Mesothelial cell of epicardium (in vitro differentiated cells): Measurements from ENCODE around the gene B4GALT1. TPM values are rescaled to one million over a fixed set of nuclear protein-coding genes. Genes with fewer than 3 reads are reported as not detected.

ENCODE experiments used
- DNase-seq, 2 experiments: peaks; one replicate each; pipeline ENCODE4 v3.0.0; 2021; ENCODE audit warnings: low spot score in 2 of 2; ENCODE audit not compliant: unreplicated experiment in 2 of 2
- H3K27ac Mint-ChIP-seq: 2 replicates; pipeline ENCODE4 v1.8.0; 2021; ENCODE audit warnings: mixed read lengths
- H3K27me3 Mint-ChIP-seq: 2 replicates; pipeline ENCODE4 v1.8.0; 2021; ENCODE audit warnings: low read depth, mixed read lengths
- H3K36me3 Mint-ChIP-seq: 2 replicates; pipeline ENCODE4 v1.8.0; 2021; ENCODE audit warnings: mixed read lengths
- H3K4me1 Mint-ChIP-seq: 2 replicates; pipeline ENCODE4 v1.8.0; 2021; ENCODE audit warnings: mixed read lengths
- H3K4me3 Mint-ChIP-seq: 2 replicates; pipeline ENCODE4 v1.8.0; 2021; ENCODE audit warnings: mild to moderate bottlenecking, moderate library complexity, mixed read lengths
- H3K9me3 Mint-ChIP-seq: 2 replicates; pipeline ENCODE4 v1.8.0; 2021; ENCODE audit warnings: mixed read lengths
- CTCF ChIP-seq: fragments of 200-600 bp; sonication (generic); IDR thresholded peaks from one replicate; pipeline ENCODE4 v1.5.0; 2021; ENCODE audit warnings: antibody characterized with exemption; ENCODE audit not compliant: unreplicated experiment
- total RNA-seq: library from RNA; stranded (reverse); gene quantifications from 3 replicates; pipeline ENCODE4 v1.2.1, GENCODE V29; 2021

B4GALT1 gene
- total RNA-seq, 1 donor from 2014 or later: 78.3 TPM

- no peaks in the 10 kb centered on the region for H3K27me3 Mint-ChIP-seq
- peaks cover 12% of the 10 kb centered on the region for H3K4me1 Mint-ChIP-seq
- no peak overlapping the region for H3K4me3 Mint-ChIP-seq
- no peaks in the 10 kb centered on the region for H3K9me3 Mint-ChIP-seq
- H3K36me3 Mint-ChIP-seq: peaks cover 29% of the 10 kb centered on the region
- no peak for DNase-seq
- TF ChIP-seq CTCF: no peak
- H3K27ac Mint-ChIP-seq: peak overlapping the region; percentile 14
Measured at GRCh38 chr9:33124751-33125381, 42.3 kb downstream of the B4GALT1 start.

DNA sequence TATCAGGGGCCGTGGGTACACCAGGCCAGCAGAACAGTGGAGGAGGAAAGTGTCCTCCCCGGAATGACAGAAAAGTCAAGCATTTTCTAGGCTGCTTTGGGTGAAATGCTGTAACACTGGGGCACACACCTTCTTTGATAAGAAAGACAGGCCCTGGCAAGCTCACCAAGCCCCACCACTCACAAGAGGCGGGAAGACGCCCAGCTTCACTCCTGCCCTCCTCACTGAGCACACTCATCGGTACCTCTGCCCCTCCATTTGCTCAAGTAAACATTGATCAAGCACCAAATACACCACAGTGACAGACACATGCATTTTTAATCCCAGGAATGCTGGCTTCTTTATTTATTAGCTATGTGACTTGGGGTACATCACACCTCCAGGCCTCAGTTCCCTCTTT, 43.1 kb downstream of the B4GALT1 start:
- Mint-ChIP-seq H3K9me3 (no peaks in the 10 kb centered on the region), H3K27me3 (no peaks in the 10 kb centered on the region), H3K4me3 (no peak overlapping the region), H3K27ac (no peak overlapping the region), H3K4me1 (peaks cover 9% of the 10 kb centered on the region), H3K36me3 (peaks cover 28% of the 10 kb centered on the region)
- DNase-seq: no peak
- TF ChIP-seq CTCF: no peak

- Mint-ChIP-seq H3K36me3 (peaks cover 29% of the 10 kb centered on the region), H3K4me3 (no peak overlapping the region), H3K9me3 (no peaks in the 10 kb centered on the region), H3K4me1 (peaks cover 9% of the 10 kb centered on the region), H3K27ac (no peak overlapping the region), H3K27me3 (no peaks in the 10 kb centered on the region)
- no peak for DNase-seq
- no peak for TF ChIP-seq CTCF
Measured at GRCh38 chr9:33123407-33124031, 43.6 kb downstream of the B4GALT1 start.

GRCh38 chr9:33120620-33121019, 46.5 kb downstream of the B4GALT1 start:
- Mint-ChIP-seq H3K4me1 (peaks cover 11% of the 10 kb centered on the region), H3K36me3 (peaks cover 20% of the 10 kb centered on the region), H3K4me3 (no peak overlapping the region), H3K27ac (peak overlapping the region; percentile 32), H3K27me3 (no peaks in the 10 kb centered on the region), H3K9me3 (no peaks in the 10 kb centered on the region)
- no peak for DNase-seq
- TF ChIP-seq CTCF: no peak

DNA sequence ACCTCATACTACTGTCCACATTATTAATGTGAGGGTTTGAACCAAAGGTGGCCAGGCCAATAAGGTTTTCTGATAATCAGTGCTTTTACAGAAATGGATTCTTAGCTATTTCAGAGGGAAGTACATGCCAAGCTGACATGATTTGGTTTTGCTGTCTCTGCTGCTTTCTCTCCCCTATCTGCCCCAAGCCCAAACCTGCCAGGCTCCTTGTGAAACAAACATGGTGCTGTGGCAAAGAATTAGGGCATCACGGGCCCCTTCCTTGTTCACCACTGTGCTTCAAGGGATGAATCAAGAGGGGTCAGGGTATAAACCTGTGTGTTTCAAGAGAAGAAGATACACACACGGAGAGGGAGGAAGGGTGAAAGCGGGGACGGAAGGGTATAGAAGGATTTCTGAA, 49.3 kb downstream of the B4GALT1 start:
- no peak for TF ChIP-seq CTCF
- H3K9me3 Mint-ChIP-seq: no peaks in the 10 kb centered on the region
- no peaks in the 10 kb centered on the region for H3K27me3 Mint-ChIP-seq
- DNase-seq: no peak
- H3K4me1 Mint-ChIP-seq: peaks cover 7% of the 10 kb centered on the region
- H3K36me3 Mint-ChIP-seq: peaks cover 22% of the 10 kb centered on the region
- H3K4me3 Mint-ChIP-seq: no peak overlapping the region
- no peak overlapping the region for H3K27ac Mint-ChIP-seq
